Natural killer cell (primary cell): ENCODE measurements around the gene TBC1D2B. TPM values are rescaled to one million over a fixed set of nuclear protein-coding genes. Genes with fewer than 3 reads are reported as not detected.
A peak's percentile ranks its signal among the peaks of the same experiment; 100 is the strongest.

ENCODE experiments used
- ATAC-seq, 3 donors: fragments of 150-1000 bp in 2 of 3; fragments of 200-7000 bp in 1 of 3; cut with Tn5 transposase; 1 replicate in 1 of 3; 2 replicates in 2 of 3; pipeline ENCODE4 v1.10.0; 2021; ENCODE audit warnings: mild to moderate bottlenecking in 2 of 3, moderate library complexity in 2 of 3
- DNase-seq, 2 donors: peaks; one replicate each; pipeline versions ENCODE4 v3.0.0 to v3.0.0-alpha.2; 2013 to 2021; ENCODE audit warnings: mixed read lengths in 1 of 2
- H3K27ac ChIP-seq: one replicate; pipeline ENCODE4 v1.5.1; 2013; ENCODE audit warnings: mild to moderate bottlenecking, low read length
- H3K27me3 ChIP-seq: one replicate; pipeline ENCODE4 v1.6.1; 2013; ENCODE audit warnings: low read length; ENCODE audit not compliant: control insufficient read depth, insufficient read depth
- H3K36me3 ChIP-seq: one replicate; pipeline ENCODE4 v1.6.1; 2013; ENCODE audit warnings: low read length; ENCODE audit not compliant: control insufficient read depth, insufficient read depth
- H3K4me1 ChIP-seq: one replicate; pipeline ENCODE4 v1.6.1; 2013; ENCODE audit warnings: low read length; ENCODE audit not compliant: control insufficient read depth, insufficient read depth
- H3K4me3 ChIP-seq: one replicate; pipeline ENCODE4 v1.5.1; 2013; ENCODE audit warnings: low read length
- H3K9me3 ChIP-seq: one replicate; pipeline ENCODE4 v1.6.1; 2013; ENCODE audit warnings: low read length; ENCODE audit not compliant: control insufficient read depth, insufficient read depth
- H3K27ac Mint-ChIP-seq, 2 donors: one replicate each; pipeline ENCODE4 v1.8.0; 2022; ENCODE audit warnings: mild to moderate bottlenecking in 2 of 2, mixed read lengths in 2 of 2, moderate library complexity in 1 of 2
- H3K27me3 Mint-ChIP-seq, 2 donors: one replicate each; pipeline ENCODE4 v1.8.0; 2022; ENCODE audit warnings: low read depth in 2 of 2, mixed read lengths in 2 of 2
- H3K36me3 Mint-ChIP-seq: one replicate; pipeline ENCODE4 v1.8.0; 2022; ENCODE audit warnings: mixed read lengths
- H3K4me1 Mint-ChIP-seq, 2 donors: one replicate each; pipeline ENCODE4 v1.8.0; 2022; ENCODE audit warnings: mixed read lengths in 2 of 2
- H3K4me3 Mint-ChIP-seq: one replicate; pipeline ENCODE4 v1.8.0; 2022; ENCODE audit warnings: mild to moderate bottlenecking, moderate library complexity, mixed read lengths
- H3K9me3 Mint-ChIP-seq, 2 donors: one replicate each; pipeline ENCODE4 v1.8.0; 2022; ENCODE audit warnings: mixed read lengths in 2 of 2
- CTCF ChIP-seq: fragments of 200-600 bp; IDR thresholded peaks from one replicate; pipeline ENCODE4 v1.8.0; 2022; ENCODE audit warnings: antibody characterized with exemption
- WGBS: methylation state at CpG from one replicate; pipeline ENCODE4 v1.1.7; 2013; ENCODE audit warnings: missing lambda C conversion rate; ENCODE audit not compliant: insufficient coverage; 5-methylcytosine and 5-hydroxymethylcytosine counted together
- intact Hi-C: fragments of 100-400 bp; cut with micrococcal nuclease; formaldehyde crosslinking; loops from one replicate; pipeline ENCODE4 v1.14.2; 2022
- total RNA-seq, 4 donors: library from RNA; stranded (reverse); fragments of 120-200 nt in 1 of 4; gene quantifications; one replicate each; pipeline versions ENCODE4 v1.2.3 to v1.2.4, GENCODE V29; 2013 to 2022

TBC1D2B gene
- total RNA-seq, 3 donors from 2014 or later (not counting 1 experiment from before 2014, with no cell fraction given): 54.0 to 83.5 (median 56.7) TPM

GRCh38 chr15:78044407-78045155, 32.9 kb downstream of the TBC1D2B start:
- Histone ChIP-seq H3K9me3 (no peaks in the 10 kb centered on the region), H3K36me3 (peaks cover 6% of the 10 kb centered on the region), H3K27me3 (no peaks in the 10 kb centered on the region), H3K4me3 (no peak overlapping the region), H3K4me1 (peaks cover 65% of the 10 kb centered on the region), H3K27ac (peak overlapping the region; percentile 80)
- H3K36me3 Mint-ChIP-seq: no peaks in the 10 kb centered on the region
- no peaks in the 10 kb centered on the region for H3K9me3 Mint-ChIP-seq
- peak overlapping the region; percentile 75 for H3K4me3 Mint-ChIP-seq
- intact Hi-C loops: loop anchor here (1.0 kb wide), 1 partner anchor 9 kb away; no protein-coding TSS in a partner anchor
- H3K27me3 Mint-ChIP-seq: no peaks in the 10 kb centered on the region
- 60% methylated on average over 3 of the region's 5 CpGs for WGBS
- DNase-seq: peak; percentile 37 to 75
- no peak for TF ChIP-seq CTCF
- peak; percentile 69 to 86 (median 85) for ATAC-seq
- peak overlapping the region; percentile 96 to 97 for H3K27ac Mint-ChIP-seq
- H3K4me1 Mint-ChIP-seq: peaks cover 78 to 79% of the 10 kb centered on the region in 2 donors

GRCh38 chr15:78041946-78042345, 35.6 kb downstream of the TBC1D2B start:
- WGBS: 85% methylated on average over 3 of the region's 3 CpGs
- no peak overlapping the region for H3K4me3 Mint-ChIP-seq
- Histone ChIP-seq H3K36me3 (peaks cover 6% of the 10 kb centered on the region), H3K4me3 (no peak overlapping the region), H3K27me3 (no peaks in the 10 kb centered on the region), H3K9me3 (no peaks in the 10 kb centered on the region), H3K4me1 (peaks cover 58% of the 10 kb centered on the region), H3K27ac (no peak overlapping the region)
- DNase-seq (no peak), ATAC-seq (no peak)
- no peaks in the 10 kb centered on the region for H3K9me3 Mint-ChIP-seq
- peak overlapping the region; percentile 96 to 97 for H3K27ac Mint-ChIP-seq
- intact Hi-C loops: no loop called here
- H3K27me3 Mint-ChIP-seq: no peaks in the 10 kb centered on the region
- TF ChIP-seq CTCF: no peak
- H3K36me3 Mint-ChIP-seq: no peaks in the 10 kb centered on the region
- peaks cover 67 to 73% of the 10 kb centered on the region in 2 donors for H3K4me1 Mint-ChIP-seq

DNA sequence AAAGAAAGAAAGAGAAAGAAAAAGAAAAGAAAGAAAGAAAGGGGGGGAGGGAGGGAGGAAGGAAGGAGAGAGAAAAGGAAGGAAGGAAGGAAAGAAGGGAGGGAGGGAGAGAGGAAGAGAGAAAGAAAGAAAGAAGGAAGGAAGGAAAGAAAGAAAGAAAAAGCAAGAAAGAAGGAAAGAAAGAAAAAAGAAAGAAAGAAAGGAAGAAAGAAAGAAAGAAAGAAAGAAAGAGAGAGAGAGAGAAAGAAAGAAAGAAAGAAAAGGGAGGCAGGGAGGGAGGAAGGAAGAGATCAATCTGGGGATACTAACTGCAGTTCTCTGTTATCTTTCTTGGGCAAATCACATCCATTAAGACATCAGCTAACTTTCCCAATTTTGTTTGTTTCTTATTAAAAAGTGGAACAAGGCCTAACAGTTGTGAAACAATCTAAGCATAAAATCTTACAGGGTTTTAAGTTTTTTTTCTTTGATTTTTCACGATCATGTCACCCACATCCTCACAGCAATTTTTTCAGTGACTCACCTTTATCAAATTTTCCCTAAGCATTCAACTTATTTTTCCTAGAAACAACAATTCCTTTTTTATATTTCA, 36.8 kb downstream of the TBC1D2B start:
- Histone ChIP-seq H3K36me3 (peaks cover 6% of the 10 kb centered on the region), H3K4me3 (no peak overlapping the region), H3K9me3 (no peaks in the 10 kb centered on the region), H3K27ac (no peak overlapping the region), H3K27me3 (no peaks in the 10 kb centered on the region), H3K4me1 (peaks cover 58% of the 10 kb centered on the region)
- no peak for ATAC-seq
- TF ChIP-seq CTCF: no peak
- Mint-ChIP-seq H3K9me3 (no peaks in the 10 kb centered on the region), H3K27ac (peak overlapping the region; percentile 70 to 78), H3K4me3 (no peak overlapping the region), H3K27me3 (no peaks in the 10 kb centered on the region), H3K4me1 (peaks cover 67 to 75% of the 10 kb centered on the region in 2 donors), H3K36me3 (no peaks in the 10 kb centered on the region)
- 42% methylated on average over 1 of the region's 1 CpG for WGBS
- intact Hi-C loops: no loop called here
- no peak for DNase-seq
